Measurements from ENCODE around the gene KIZ. TPM values are rescaled to one million over a fixed set of nuclear protein-coding genes. Genes with fewer than 3 reads are reported as not detected.

Gene KIZ
- total RNA-seq, 1 donor from 2014 or later = 12.2 TPM

GRCh38 chr20:21259346-21259745 is 133.5 kb downstream of the KIZ start:
- Mint-ChIP-seq H3K36me3 (ENCODE audit: low read depth) (no peaks in the 10 kb centered on the region), H3K27me3 (ENCODE audit: low read depth) (peaks cover 2% of the 10 kb centered on the region), H3K9me3 (ENCODE audit: low read depth) (no peaks in the 10 kb centered on the region), H3K4me3 (ENCODE audit: unreplicated experiment) (no peak overlapping the region), H3K27ac (ENCODE audit: unreplicated experiment) (no peak overlapping the region), H3K4me1 (ENCODE audit: low read depth) (no peaks in the 10 kb centered on the region)
- TF ChIP-seq CTCF (IDR thresholded peaks at IDR 0.05) = no peak
- DNase-seq (ENCODE audit: low spot score) = no peak

GRCh38 chr20:21262812-21263211 is 136.9 kb downstream of the KIZ start:
- no peaks in the 10 kb centered on the region for H3K36me3 Mint-ChIP-seq (ENCODE audit: low read depth)
- DNase-seq (ENCODE audit: low spot score) = no peak
- H3K27me3 Mint-ChIP-seq (ENCODE audit: low read depth) = peaks cover 2% of the 10 kb centered on the region
- H3K4me3 Mint-ChIP-seq (ENCODE audit: unreplicated experiment) = no peak overlapping the region
- H3K27ac Mint-ChIP-seq (ENCODE audit: unreplicated experiment) = no peak overlapping the region
- TF ChIP-seq CTCF (IDR thresholded peaks at IDR 0.05) = no peak
- peaks cover 14% of the 10 kb centered on the region for H3K9me3 Mint-ChIP-seq (ENCODE audit: low read depth)
- no peaks in the 10 kb centered on the region for H3K4me1 Mint-ChIP-seq (ENCODE audit: low read depth)

- no peak for TF ChIP-seq CTCF (IDR thresholded peaks at IDR 0.05)
- H3K36me3 Mint-ChIP-seq (ENCODE audit: low read depth) = no peaks in the 10 kb centered on the region
- no peak for DNase-seq (ENCODE audit: low spot score)
- no peaks in the 10 kb centered on the region for H3K4me1 Mint-ChIP-seq (ENCODE audit: low read depth)
- no peak overlapping the region for H3K27ac Mint-ChIP-seq (ENCODE audit: unreplicated experiment)
- H3K4me3 Mint-ChIP-seq (ENCODE audit: unreplicated experiment) = no peak overlapping the region
- peaks cover 15% of the 10 kb centered on the region for H3K9me3 Mint-ChIP-seq (ENCODE audit: low read depth)
- H3K27me3 Mint-ChIP-seq (ENCODE audit: low read depth) = peaks cover 4% of the 10 kb centered on the region
Measured at GRCh38 chr20:21265261-21266190, 139.6 kb downstream of the KIZ start.

GRCh38 chr20:21266191-21266536 is 140.3 kb downstream of the KIZ start:
- Mint-ChIP-seq H3K4me3 (ENCODE audit: unreplicated experiment) (no peak overlapping the region), H3K4me1 (ENCODE audit: low read depth) (no peaks in the 10 kb centered on the region), H3K9me3 (ENCODE audit: low read depth) (peaks cover 15% of the 10 kb centered on the region), H3K27ac (ENCODE audit: unreplicated experiment) (no peak overlapping the region), H3K36me3 (ENCODE audit: low read depth) (no peaks in the 10 kb centered on the region), H3K27me3 (ENCODE audit: low read depth) (peaks cover 4% of the 10 kb centered on the region)
- DNase-seq (ENCODE audit: low spot score) = no peak
- no peak for TF ChIP-seq CTCF (IDR thresholded peaks at IDR 0.05)

- no peak for TF ChIP-seq CTCF (IDR thresholded peaks at IDR 0.05)
- Mint-ChIP-seq H3K9me3 (ENCODE audit: low read depth) (peaks cover 18% of the 10 kb centered on the region), H3K27ac (ENCODE audit: unreplicated experiment) (no peak overlapping the region), H3K27me3 (ENCODE audit: low read depth) (peaks cover 6% of the 10 kb centered on the region), H3K4me3 (ENCODE audit: unreplicated experiment) (no peak overlapping the region), H3K36me3 (ENCODE audit: low read depth) (no peaks in the 10 kb centered on the region), H3K4me1 (ENCODE audit: low read depth) (peaks cover 4% of the 10 kb centered on the region)
- no peak for DNase-seq (ENCODE audit: low spot score)
Measured at GRCh38 chr20:21269772-21270171, 143.9 kb downstream of the KIZ start.
